ENCODE measurements around the gene MINDY4.
A peak's percentile ranks its signal among the peaks of the same experiment; 100 is the strongest.

MINDY4 gene

DNA sequence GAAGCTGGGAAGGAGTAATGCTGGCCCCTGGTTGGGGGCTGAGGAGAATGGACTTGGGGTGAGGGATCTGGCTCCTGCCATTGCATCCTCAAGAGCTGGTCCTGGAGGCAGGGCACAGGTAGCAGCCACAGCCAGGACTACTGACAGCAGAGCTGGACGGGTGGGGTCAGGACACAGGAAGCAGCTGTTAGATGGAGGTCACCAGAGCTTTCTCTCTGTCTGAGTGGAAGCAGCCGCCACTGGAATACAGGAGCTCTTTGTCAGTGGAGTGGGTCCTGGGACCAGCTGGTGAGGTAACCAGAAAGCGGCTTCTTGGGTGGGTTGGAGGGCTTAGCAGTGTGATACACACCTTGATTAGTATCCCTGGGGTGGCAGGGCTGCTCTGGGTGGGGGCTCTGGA lies 82.4 kb downstream of the MINDY4 start:
- DNase-seq (ENCODE audit: low read depth) = no peak

DNA sequence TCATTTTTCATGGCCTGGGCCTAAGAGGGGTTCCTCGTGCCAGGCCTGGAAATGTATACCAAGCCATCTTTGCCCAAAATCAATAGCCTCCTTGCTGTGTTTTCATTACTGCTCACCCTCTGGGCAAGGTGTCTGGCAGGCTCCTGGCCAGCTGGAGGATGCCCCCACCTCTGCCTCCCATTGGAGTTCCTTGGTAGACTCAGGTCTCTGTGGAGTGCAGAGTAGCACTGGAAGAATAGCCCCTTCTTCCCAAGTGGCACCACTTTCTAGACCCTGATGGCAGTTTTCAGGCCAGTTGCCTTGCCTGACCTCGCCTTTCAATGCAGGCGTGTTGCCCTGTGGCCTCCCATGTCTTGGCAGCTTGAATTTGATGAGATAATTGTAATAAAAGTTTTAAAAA lies 84.7 kb downstream of the MINDY4 start:
- no peak for DNase-seq (ENCODE audit: low read depth)

- DNase-seq (ENCODE audit: low read depth) = no peak
These were observed 87.4 kb downstream of the MINDY4 start for GRCh38 chr7:30858576-30858975.

- no peak for DNase-seq (ENCODE audit: low read depth)
These were observed 88.2 kb downstream of the MINDY4 start for GRCh38 chr7:30859202-30859939.

DNA sequence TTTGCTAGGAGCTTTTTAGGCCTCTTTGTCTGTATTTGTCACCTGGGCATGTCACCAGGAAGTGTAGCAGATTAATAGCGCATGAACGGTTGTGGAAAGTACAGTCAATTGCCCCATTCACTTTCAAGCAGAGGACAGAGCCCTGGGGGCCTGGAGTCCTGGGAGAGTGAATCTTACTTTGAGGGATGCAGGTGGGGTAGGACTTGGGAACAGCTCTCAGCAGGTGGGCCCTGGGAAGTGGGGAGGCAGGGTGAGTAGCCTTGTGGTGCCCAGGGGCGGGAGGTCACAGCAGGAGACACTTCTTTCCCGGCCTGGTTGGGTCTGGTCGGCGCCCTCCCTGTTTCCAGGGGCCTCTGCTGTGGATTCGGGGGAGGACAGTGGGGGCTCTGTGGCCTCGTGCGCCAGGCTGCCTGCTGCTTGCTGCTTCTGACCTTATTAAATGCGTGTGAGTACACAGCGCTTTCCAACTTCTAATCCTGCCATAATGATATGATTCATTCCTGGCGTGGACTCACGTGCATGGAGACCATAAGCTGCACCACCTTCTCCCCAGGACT lies 88.8 kb downstream of the MINDY4 start:
- DNase-seq (ENCODE audit: low read depth) = no peak

DNA sequence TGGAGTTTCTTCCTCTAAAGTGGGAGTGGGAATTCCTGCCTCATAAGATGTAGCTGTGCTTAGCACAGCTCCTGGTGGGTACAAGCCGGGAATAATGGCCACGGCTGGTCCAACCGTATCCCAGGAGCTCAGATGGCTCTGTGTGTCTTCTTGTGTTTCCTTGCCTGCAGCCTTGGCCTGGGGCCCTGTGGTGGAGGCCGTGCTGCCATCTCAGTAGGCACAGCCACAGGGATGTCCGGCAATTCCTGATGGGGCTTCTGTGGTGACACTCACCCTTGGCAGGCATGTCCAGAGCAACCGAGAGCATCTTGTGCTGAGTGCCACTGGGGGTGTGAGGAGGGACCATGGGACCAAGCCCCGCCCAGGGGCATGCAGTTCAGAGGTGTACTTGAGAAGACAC lies 90.4 kb downstream of the MINDY4 start:
- no peak for DNase-seq (ENCODE audit: low read depth)

DNA sequence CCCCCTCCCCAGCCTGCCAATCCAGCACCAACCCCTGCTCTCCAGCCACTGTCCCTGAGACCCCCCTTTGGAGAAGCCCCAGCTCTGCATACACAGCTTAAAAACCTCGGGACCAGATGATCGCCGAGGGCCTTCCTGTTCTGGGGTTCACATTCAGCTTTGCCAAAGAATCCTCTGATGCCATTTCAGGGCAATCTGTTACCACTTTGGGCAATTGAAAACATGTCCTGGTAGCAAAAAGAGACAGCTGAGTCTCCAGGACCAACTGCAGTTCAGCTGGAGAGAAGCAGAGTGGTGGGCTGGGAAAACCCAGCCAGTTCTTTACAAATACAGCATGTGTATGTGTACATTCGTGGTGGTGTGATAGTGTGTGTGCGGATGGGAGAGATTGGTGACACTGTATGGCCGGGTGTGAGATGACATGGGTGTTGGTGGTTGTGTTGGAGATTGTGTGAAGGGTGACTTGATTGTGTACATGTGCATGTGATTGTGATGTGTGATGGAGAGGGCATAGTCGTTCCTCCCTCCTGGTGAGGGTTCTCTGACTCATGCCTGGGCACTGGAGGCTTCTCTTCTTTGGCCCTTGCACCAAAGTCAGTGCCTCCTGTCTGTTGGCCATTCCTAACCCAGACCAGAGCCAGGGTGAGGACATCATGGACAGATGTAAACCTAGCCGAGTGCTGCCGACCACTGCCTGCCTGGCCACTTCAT lies 91.9 kb downstream of the MINDY4 start:
- peak; percentile 78 for DNase-seq (ENCODE audit: low read depth)

DNA sequence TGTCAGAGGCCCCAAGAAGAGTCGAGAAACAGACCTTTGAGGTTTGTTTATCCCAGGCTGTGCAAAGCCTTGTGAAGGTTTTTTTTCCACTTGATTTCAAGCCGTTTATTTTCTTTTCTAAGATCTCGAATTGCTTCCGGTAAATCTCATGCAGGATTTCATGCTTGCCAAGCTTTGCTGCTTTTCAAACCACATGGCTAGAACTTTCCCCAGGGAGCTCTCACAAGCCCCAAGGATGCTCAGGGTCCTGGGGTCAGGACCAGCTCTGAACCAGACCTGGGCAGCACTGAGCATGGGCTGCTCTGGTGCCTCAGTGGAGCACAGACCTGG lies 92.5 kb downstream of the MINDY4 start:
- no peak for DNase-seq (ENCODE audit: low read depth)

DNA sequence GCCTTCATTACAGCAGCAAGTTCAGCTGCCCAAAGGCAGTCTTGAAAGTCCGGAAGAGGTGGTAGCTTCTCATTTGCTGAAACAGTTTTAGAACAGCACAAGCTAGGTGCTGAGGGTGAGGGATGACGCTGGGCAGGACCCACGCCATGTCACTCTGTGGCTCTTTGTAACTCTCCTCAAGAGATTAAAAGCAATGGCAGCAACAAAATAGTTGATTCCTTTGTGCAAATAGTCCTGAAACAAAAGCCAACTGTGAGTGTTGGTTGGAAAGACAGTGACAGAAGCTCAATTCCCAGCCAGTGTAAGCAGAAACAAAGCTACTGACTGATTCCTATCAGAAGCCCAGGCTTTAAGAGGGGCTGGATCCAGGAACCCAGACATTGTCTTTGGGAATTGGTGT lies 92.9 kb downstream of the MINDY4 start:
- no peak for DNase-seq (ENCODE audit: low read depth)

GRCh38 chr7:30865076-30865475 lies 93.9 kb downstream of the MINDY4 start:
- DNase-seq (ENCODE audit: low read depth) = no peak

GRCh38 chr7:30865821-30866220 lies 94.6 kb downstream of the MINDY4 start:
- DNase-seq (ENCODE audit: low read depth) = no peak

GRCh38 chr7:30866939-30867338 lies 95.7 kb downstream of the MINDY4 start:
- no peak for DNase-seq (ENCODE audit: low read depth)

DNA sequence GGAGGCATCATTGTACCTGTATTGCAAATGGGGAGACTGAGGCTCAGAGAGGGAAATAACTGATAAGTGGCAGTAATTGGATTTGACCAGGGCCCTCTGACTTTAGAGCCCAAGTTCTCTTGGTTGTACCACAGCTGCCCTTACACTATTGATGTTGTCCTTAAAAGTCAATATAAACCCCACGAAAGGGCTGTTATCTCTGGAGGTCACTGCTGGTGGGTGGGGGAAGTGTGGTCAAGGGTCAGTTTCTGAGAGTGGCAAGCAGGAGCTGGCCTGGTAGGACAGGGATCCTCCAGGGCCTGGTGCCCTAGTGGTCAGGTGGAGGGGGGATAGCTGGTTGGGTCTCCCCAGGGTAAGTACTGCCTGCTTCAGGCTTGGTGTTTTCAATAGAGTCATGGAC lies 96.3 kb downstream of the MINDY4 start:
- no peak for DNase-seq (ENCODE audit: low read depth)

DNA sequence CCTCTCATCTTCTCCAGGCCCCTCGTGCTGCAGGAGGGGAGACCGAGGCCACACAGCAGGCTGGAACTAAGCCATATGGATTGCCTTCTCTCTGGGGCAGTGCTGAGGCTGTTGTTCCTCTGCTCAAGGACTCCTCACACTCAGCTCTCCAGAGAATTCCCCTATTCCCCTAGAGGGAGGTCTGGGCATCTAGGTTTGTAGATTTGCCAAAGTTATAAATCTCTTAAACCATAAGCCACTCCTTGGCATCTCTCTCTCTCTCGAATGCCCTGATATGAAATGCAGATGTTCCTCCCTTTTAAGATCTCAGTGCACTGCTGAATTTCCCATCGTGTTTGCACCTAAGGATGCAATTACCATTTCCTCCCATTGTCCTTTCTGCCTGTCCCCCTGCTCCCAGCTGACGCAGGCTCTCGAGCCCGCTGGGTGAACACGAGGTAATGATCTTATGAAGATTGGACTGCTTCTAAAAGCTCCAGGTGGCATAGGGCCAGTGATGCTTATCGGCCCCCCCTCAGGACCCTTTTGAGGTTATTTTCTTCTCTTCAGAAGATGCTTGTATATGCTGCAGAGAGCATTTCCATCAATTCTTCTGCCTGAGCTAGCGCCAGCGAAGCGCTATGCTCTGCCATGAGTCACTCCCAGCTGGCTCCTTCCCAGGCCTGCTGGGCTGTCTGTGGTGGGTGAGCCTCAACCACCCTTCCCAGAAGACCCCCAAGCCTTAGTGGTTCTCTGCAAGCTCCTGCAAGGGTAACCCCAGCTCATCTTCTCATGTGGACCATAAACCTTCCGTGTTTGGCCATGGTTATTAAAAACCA lies 98.8 kb downstream of the MINDY4 start:
- DNase-seq (ENCODE audit: low read depth) = peak; percentile 36

GRCh38 chr7:30870821-30871518 lies 99.8 kb downstream of the MINDY4 start:
- DNase-seq (ENCODE audit: low read depth) = no peak

DNA sequence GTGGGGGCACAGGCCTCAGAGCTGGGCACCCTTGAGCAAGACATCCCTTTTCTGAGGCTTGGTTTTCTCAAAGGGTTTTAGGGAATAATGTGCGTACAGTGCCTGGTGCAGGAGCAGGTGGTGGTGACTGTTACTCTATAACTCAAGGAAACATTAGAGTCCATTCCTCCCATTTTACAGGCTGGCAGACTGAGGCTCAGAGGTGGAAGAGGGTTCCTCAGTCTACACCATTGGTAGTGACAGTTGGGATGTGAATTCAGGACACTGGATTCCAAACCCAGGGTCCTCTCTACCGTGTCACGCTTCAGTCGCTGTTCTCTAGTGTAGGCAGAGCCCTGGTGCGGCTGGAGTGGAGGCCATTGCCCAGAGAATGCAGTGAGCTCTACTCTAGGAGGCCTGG lies 100.4 kb downstream of the MINDY4 start:
- DNase-seq (ENCODE audit: low read depth) = no peak

DNA sequence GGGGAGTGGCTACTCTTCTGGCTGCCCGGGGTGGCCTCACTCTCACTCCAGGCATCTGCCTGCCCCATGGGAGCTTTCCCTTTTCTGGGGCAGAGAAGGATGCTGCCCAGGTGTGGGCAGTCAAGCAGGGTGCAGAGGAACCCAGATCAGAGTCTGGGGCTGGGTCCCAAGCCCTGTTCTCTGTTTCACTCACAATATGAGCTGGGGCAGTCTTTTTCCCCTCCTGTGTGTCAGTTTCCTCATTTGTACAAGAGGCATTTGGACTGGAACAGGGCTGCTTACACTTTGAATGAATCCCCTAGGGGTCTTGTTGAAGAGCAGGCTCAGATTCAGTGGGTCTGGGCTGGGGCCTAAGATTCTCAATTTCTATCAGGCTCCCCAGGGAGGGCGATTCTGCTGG lies 102.0 kb downstream of the MINDY4 start:
- DNase-seq (ENCODE audit: low read depth) = no peak

GRCh38 chr7:30873656-30874055 lies 102.4 kb downstream of the MINDY4 start:
- no peak for DNase-seq (ENCODE audit: low read depth)

DNA sequence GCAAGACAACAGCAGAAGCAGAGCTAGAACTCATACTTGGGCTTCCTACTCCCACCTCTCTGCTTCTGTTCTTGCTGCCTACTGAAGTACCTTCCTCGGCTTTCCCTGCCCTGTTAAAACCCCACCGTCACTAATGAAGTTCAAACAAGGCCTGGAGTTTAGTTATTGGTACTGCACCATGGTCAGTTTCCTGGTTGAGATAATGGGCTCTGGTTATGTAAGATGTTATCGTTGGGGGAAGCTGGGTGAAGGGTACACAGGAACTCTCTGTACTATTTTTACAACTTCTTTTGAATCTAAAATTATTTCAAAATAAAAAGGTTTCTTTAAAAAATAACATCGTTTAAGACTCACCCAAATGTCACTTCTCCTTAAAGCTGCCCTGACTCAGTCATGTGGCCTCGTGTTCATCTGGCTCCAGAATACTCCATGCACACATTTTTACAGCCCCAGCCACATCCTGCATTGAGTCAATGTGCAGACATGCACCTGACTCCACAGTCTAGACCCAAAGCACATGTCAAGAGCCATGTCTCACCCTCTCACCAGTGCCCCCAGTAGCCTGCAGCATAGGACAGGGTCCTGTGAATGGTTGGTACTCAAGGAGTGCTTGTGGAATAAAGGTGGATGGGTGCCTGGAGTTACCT lies 103.6 kb downstream of the MINDY4 start:
- no peak for DNase-seq (ENCODE audit: low read depth)

GRCh38 chr7:30877015-30877769 lies 106.0 kb downstream of the MINDY4 start:
- DNase-seq (ENCODE audit: low read depth) = no peak

DNA sequence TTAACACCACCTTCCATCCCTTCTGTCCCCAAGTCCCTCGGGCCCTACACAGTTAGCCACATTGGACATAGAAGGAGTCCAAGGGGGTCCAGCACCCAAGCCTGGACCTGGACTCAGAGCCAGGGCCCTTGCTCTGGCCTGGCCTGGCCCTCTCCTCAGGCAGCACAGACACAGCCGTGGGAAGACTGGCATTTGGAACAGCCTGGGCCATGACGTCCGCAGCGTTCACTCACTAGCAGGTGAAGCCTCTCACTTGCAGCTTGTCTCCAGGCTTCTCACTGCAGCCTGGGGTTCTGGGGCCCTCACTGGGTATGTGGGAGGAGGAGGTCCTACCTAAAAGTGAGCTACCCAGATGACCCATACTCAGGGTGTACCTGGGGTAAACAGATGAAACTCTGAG lies 106.8 kb downstream of the MINDY4 start:
- no peak for DNase-seq (ENCODE audit: low read depth)
